Endometrium (tissue), 2 donors: Measurements from ENCODE around the gene SUPV3L1.
"Not testable (repeated sequence)": the region's sequence is repeated elsewhere in the genome, so short reads cannot be mapped to it uniquely, and the experiment has no call there.

Source experiments
- FAIRE-seq: peaks from 2 replicates; lab custom pipeline; 2012; peaks lifted over from hg19 to GRCh38; lab: Jason Lieb, UNC
- donor health status: control.
- donor health status: control.

The SUPV3L1 gene

GRCh38 chr10:69230128-69230527, 50.1 kb downstream of the SUPV3L1 start:
- no peak for FAIRE-seq

GRCh38 chr10:69232252-69232651, 52.2 kb downstream of the SUPV3L1 start:
- no peak for FAIRE-seq

GRCh38 chr10:69232736-69233480, 52.9 kb downstream of the SUPV3L1 start:
- no peak for FAIRE-seq

GRCh38 chr10:69234447-69234846, 54.4 kb downstream of the SUPV3L1 start:
- FAIRE-seq: no peak

- FAIRE-seq: no peak
Measured at GRCh38 chr10:69237528-69238159, 57.6 kb downstream of the SUPV3L1 start.

GRCh38 chr10:69239136-69239535, 59.1 kb downstream of the SUPV3L1 start:
- FAIRE-seq: no peak

- no peak for FAIRE-seq
Measured at GRCh38 chr10:69239816-69240434, 59.9 kb downstream of the SUPV3L1 start.

- no peak for FAIRE-seq
Measured at GRCh38 chr10:69240455-69240854, 60.4 kb downstream of the SUPV3L1 start.

GRCh38 chr10:69241575-69241974, 61.5 kb downstream of the SUPV3L1 start:
- FAIRE-seq: no peak

GRCh38 chr10:69242040-69242851, 62.2 kb downstream of the SUPV3L1 start:
- no peak for FAIRE-seq

- no peak for FAIRE-seq
Measured at GRCh38 chr10:69242852-69243212, 62.8 kb downstream of the SUPV3L1 start.

GRCh38 chr10:69243817-69244216, 63.8 kb downstream of the SUPV3L1 start:
- FAIRE-seq: no peak

- FAIRE-seq: no peak
Measured at GRCh38 chr10:69246036-69246435, 66.0 kb downstream of the SUPV3L1 start.

GRCh38 chr10:69246581-69247312, 66.7 kb downstream of the SUPV3L1 start:
- no peak for FAIRE-seq

- FAIRE-seq: no peak
Measured at GRCh38 chr10:69247313-69247710, 67.3 kb downstream of the SUPV3L1 start.

- FAIRE-seq: no peak
Measured at GRCh38 chr10:69248117-69248730, 68.2 kb downstream of the SUPV3L1 start.

- FAIRE-seq: no peak
Measured at GRCh38 chr10:69250041-69250440, 70.0 kb downstream of the SUPV3L1 start.

GRCh38 chr10:69251417-69251816, 71.4 kb downstream of the SUPV3L1 start:
- FAIRE-seq: not testable (repeated sequence)

GRCh38 chr10:69253171-69253570, 73.1 kb downstream of the SUPV3L1 start:
- no peak for FAIRE-seq

GRCh38 chr10:69254877-69255276, 74.8 kb downstream of the SUPV3L1 start:
- FAIRE-seq: no peak
